Body of pancreas (tissue), 4 donors: Measurements from ENCODE around the gene USP13.

ENCODE experiments used
- POLR2A ChIP-seq, 3 donors: fragments of 450-650 bp; IDR thresholded peaks; one replicate each; pipeline ENCODE4 v1.6.1; 2016; ENCODE audit warnings: antibody characterized with exemption in 3 of 3, mild to moderate bottlenecking in 2 of 3
- TF ChIP-seq, protein P1 (sequence below), 7 experiments: fragments of 450-650 bp in 4 of 7; fragments of 200-600 bp in 3 of 7; sonication (generic) in 3 of 7; IDR thresholded peaks; one replicate each; pipeline ENCODE4 v1.5.1; 2016 to 2019; ENCODE audit warnings: antibody characterized with exemption in 7 of 7

DNA sequence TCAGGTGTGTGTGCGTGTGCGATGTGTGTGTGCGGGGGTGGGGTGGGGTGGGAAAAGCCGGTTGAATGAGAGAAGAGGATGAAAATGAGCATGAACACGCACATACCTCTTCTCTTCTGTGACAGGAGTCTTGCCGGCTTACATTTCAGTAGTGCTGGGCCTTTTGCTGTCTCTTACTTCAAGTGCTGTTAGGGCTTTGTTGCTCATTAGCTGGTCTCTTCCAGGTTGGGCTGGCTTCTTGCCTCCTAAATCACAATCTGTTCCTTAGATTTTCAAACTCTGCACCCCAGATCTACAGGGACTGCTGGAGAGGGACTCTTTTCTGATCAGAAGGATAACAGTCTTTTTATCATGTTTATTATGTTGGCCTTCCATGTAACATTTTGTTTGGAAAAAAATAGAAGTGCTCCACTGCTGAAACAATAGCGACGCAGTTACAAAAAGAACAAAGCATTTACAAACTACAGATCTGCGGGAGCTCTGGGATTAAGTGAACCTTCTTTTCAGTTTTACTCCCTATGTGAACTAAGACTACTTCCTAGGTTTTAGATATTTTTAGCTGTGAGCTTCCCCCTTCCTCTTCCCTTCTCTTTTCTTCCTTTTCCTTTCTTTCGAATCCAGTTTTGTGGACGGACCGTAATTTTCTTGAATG is 48.5 kb downstream of the USP13 start:
- TF ChIP-seq, protein P1, sequence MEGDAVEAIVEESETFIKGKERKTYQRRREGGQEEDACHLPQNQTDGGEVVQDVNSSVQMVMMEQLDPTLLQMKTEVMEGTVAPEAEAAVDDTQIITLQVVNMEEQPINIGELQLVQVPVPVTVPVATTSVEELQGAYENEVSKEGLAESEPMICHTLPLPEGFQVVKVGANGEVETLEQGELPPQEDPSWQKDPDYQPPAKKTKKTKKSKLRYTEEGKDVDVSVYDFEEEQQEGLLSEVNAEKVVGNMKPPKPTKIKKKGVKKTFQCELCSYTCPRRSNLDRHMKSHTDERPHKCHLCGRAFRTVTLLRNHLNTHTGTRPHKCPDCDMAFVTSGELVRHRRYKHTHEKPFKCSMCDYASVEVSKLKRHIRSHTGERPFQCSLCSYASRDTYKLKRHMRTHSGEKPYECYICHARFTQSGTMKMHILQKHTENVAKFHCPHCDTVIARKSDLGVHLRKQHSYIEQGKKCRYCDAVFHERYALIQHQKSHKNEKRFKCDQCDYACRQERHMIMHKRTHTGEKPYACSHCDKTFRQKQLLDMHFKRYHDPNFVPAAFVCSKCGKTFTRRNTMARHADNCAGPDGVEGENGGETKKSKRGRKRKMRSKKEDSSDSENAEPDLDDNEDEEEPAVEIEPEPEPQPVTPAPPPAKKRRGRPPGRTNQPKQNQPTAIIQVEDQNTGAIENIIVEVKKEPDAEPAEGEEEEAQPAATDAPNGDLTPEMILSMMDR (IDR thresholded peaks at IDR 0.05) = no peak
- no peak for TF ChIP-seq POLR2A (IDR thresholded peaks at IDR 0.05)
